ENCODE results near the gene ACKR3. TPM values are rescaled to one million over a fixed set of nuclear protein-coding genes. Genes with fewer than 3 reads are reported as not detected.

ACKR3 gene
- total RNA-seq, 2 experiments from 2014 or later = 1.2 to 2.4 TPM

GRCh38 chr2:236535024-236535423, 34.6 kb upstream of the ACKR3 start:
- Mint-ChIP-seq H3K4me1 (peaks cover 34% of the 10 kb centered on the region), H3K4me3 (no peak overlapping the region), H3K36me3 (ENCODE audit: low read depth) (peaks cover 3% of the 10 kb centered on the region), H3K27ac (no peak overlapping the region), H3K27me3 (no peaks in the 10 kb centered on the region), H3K9me3 (ENCODE audit: low read depth) (no peaks in the 10 kb centered on the region)
- DNase-seq (no peak), ATAC-seq (no peak)
- POLR2A ChIA-PET = no interaction called here
- intact Hi-C loops (cut with DNase I, micrococcal nuclease) = no loop called here
- CTCF ChIA-PET = interaction anchor here (3.7 to 3.9 kb wide), 2 partner anchors 22 to 34 kb away, joined by 13 to 20 read pairs; partner anchors contain the start of gene ACKR3

GRCh38 chr2:236536727-236537398, 32.8 kb upstream of the ACKR3 start:
- peak overlapping the region; percentile 96 for H3K27ac Mint-ChIP-seq
- ATAC-seq (peak; percentile 76), DNase-seq (peak; percentile 68)
- H3K36me3 Mint-ChIP-seq (ENCODE audit: low read depth) = peaks cover 12% of the 10 kb centered on the region
- ChIA-PET CTCF (interaction anchor here (0.7 to 3.9 kb wide), 5 partner anchors 11 to 183 kb away, joined by 3 to 20 read pairs (median 13); partner anchors contain the start of gene ACKR3), POLR2A (interaction anchor here (0.9 kb wide), 1 partner anchor 24 kb away, joined by 3 read pairs; no protein-coding TSS in a partner anchor)
- intact Hi-C loops (cut with DNase I, micrococcal nuclease) = loop anchor here in 1 of 2 experiments (2.0 kb wide), 1 partner anchor 24 kb away; no protein-coding TSS in a partner anchor
- H3K4me1 Mint-ChIP-seq = peaks cover 51% of the 10 kb centered on the region
- peak overlapping the region; percentile 86 for H3K4me3 Mint-ChIP-seq
- H3K9me3 Mint-ChIP-seq (ENCODE audit: low read depth) = no peaks in the 10 kb centered on the region
- H3K27me3 Mint-ChIP-seq = no peaks in the 10 kb centered on the region

- H3K27me3 Mint-ChIP-seq = no peaks in the 10 kb centered on the region
- POLR2A ChIA-PET = no interaction called here
- peak; percentile 36 for ATAC-seq
- H3K9me3 Mint-ChIP-seq (ENCODE audit: low read depth) = no peaks in the 10 kb centered on the region
- peak overlapping the region; percentile 96 for H3K27ac Mint-ChIP-seq
- H3K36me3 Mint-ChIP-seq (ENCODE audit: low read depth) = peaks cover 21% of the 10 kb centered on the region
- H3K4me3 Mint-ChIP-seq = peak overlapping the region; percentile 86
- peak; percentile 52 for DNase-seq
- CTCF ChIA-PET = interaction anchor here (0.6 to 3.9 kb wide), 7 partner anchors 11 to 62 kb away, joined by 3 to 20 read pairs (median 3); partner anchors contain the start of gene ACKR3
- intact Hi-C loops (cut with DNase I, micrococcal nuclease) = loop anchor here in 1 of 2 experiments (2.0 kb wide), 1 partner anchor 31 kb away; the partner anchor contains the start of gene ACKR3
- peaks cover 64% of the 10 kb centered on the region for H3K4me1 Mint-ChIP-seq
Measured at GRCh38 chr2:236538242-236538641, 31.4 kb upstream of the ACKR3 start.

DNA sequence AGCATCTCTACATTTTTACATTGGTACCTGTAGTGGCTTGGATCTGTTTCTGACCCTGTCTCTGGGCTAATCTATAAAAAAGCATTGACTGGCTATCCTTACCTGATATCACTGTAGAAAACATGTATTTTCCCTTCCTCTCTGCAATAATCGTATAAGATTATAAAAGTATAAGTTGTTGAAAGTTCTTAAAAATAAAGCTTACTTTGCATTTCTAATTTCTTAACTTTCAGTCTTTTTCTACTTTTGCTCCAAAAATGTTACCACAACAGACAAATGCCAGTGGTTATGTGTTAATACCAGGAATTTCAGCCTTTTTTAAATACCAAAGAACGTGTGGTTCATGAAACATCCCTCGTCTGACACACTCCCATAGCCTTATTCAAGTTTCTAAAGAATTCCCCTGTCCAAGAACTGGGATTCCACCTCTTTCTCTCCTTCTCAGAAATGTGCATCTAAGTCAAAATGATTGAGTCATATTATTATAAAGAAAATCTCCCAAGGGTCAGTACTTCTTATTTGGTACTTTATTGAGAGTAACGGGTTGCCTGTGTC, 28.5 kb upstream of the ACKR3 start:
- intact Hi-C loops (cut with DNase I, micrococcal nuclease) = no loop called here
- H3K4me1 Mint-ChIP-seq = peaks cover 78% of the 10 kb centered on the region
- peak overlapping the region; percentile 82 for H3K27ac Mint-ChIP-seq
- H3K36me3 Mint-ChIP-seq (ENCODE audit: low read depth) = peaks cover 21% of the 10 kb centered on the region
- peak overlapping the region; percentile 19 for H3K4me3 Mint-ChIP-seq
- no peaks in the 10 kb centered on the region for H3K27me3 Mint-ChIP-seq
- CTCF ChIA-PET = interaction anchor here (0.6 kb wide), 1 partner anchor 26 kb away, joined by 3 read pairs; no protein-coding TSS in a partner anchor
- POLR2A ChIA-PET = no interaction called here
- no peaks in the 10 kb centered on the region for H3K9me3 Mint-ChIP-seq (ENCODE audit: low read depth)
- ATAC-seq = no peak
- DNase-seq = no peak

DNA sequence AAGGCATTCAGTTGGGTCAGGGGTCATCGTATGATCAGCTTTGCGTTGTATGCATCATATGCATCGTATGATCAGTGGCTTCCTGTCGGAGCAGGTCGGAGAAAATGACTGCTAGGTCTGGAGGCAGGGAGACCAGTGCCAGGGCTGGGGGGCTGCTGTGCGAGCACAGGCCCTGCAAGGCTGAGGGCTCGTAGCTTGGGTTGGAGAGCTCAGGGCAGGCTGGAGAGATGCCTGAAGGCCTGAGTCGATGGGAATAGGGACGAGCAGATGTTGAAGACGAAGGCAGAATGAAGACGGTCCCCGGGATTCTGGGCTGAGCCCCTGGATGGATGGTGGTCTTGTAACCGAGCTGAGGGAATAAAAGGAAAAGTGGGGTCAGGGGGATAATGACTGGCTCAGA, 25.3 kb upstream of the ACKR3 start:
- ChIA-PET CTCF (no interaction called here), POLR2A (no interaction called here)
- Mint-ChIP-seq H3K27me3 (no peaks in the 10 kb centered on the region), H3K4me3 (no peak overlapping the region), H3K4me1 (peaks cover 89% of the 10 kb centered on the region), H3K9me3 (ENCODE audit: low read depth) (peaks cover 6% of the 10 kb centered on the region), H3K27ac (peak overlapping the region; percentile 11), H3K36me3 (ENCODE audit: low read depth) (peaks cover 26% of the 10 kb centered on the region)
- ATAC-seq = no peak
- DNase-seq = no peak
- intact Hi-C loops (cut with DNase I, micrococcal nuclease) = no loop called here

DNA sequence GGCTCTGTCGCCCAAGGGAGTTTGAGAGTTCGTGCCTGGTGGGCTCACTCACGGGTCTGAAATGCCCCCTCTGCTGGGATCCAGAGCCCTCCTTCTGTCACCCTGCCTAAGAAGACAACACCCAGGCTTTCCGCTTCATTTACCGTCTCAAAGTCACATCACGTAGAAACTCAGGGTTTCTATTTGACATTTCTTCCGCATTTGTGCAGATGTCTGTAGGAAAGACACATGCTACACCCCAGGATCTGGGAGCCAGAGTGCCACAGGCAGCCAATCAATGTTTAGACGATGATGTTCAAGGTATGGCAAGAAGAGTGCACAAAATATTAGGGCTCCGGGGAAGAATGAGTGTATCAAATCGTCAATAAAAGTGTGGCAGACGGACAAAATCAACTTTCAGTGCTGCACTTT, 24.4 kb upstream of the ACKR3 start:
- no peak for DNase-seq
- ATAC-seq = no peak
- Mint-ChIP-seq H3K4me1 (peaks cover 89% of the 10 kb centered on the region), H3K4me3 (no peak overlapping the region), H3K27me3 (no peaks in the 10 kb centered on the region), H3K36me3 (ENCODE audit: low read depth) (peaks cover 21% of the 10 kb centered on the region), H3K9me3 (ENCODE audit: low read depth) (peaks cover 6% of the 10 kb centered on the region), H3K27ac (peak overlapping the region; percentile 94)
- CTCF ChIA-PET = no interaction called here
- POLR2A ChIA-PET = no interaction called here
- intact Hi-C loops (cut with DNase I, micrococcal nuclease) = no loop called here

DNA sequence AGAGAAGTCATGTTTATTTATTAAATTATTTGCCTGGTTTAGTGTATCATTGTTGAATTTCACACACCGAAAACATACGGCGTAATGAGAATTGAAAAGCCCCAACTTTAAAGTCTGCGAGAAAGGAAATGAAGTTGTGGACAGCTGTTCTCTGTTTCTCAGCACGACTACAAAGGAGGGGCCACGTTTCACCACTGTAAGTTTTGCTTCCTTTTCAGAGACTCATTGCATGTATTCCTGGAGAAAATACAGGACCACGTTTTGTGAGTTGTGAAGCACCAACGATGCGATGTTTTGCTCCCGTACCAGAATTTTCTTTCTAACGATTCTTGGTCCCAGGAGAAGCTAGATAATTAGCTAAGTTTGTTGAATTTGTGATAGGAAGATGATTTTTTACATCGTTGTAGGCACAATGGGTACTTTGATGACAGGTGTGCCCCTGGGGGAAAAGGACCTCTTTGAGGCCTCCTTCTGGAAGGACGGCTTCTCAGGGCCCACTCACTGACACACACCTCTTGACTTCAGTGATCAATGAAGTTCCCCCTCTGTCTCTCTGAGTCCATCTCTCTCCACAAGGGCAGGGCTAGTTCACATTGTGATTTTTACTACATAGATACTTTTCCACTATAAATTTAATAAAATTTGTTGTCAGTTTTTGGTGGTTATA, 23.7 kb upstream of the ACKR3 start:
- H3K9me3 Mint-ChIP-seq (ENCODE audit: low read depth) = peaks cover 6% of the 10 kb centered on the region
- H3K4me3 Mint-ChIP-seq = peak overlapping the region; percentile 45
- DNase-seq (peak; percentile 52), ATAC-seq (peak; percentile 45)
- no peaks in the 10 kb centered on the region for H3K27me3 Mint-ChIP-seq
- intact Hi-C loops (cut with DNase I, micrococcal nuclease) = no loop called here
- H3K27ac Mint-ChIP-seq = peak overlapping the region; percentile 94
- H3K36me3 Mint-ChIP-seq (ENCODE audit: low read depth) = peaks cover 18% of the 10 kb centered on the region
- POLR2A ChIA-PET = no interaction called here
- CTCF ChIA-PET = no interaction called here
- peaks cover 90% of the 10 kb centered on the region for H3K4me1 Mint-ChIP-seq

GRCh38 chr2:236546561-236547002, 23.0 kb upstream of the ACKR3 start:
- Mint-ChIP-seq H3K36me3 (ENCODE audit: low read depth) (peaks cover 17% of the 10 kb centered on the region), H3K9me3 (ENCODE audit: low read depth) (peaks cover 6% of the 10 kb centered on the region), H3K27me3 (no peaks in the 10 kb centered on the region), H3K4me3 (peak overlapping the region; percentile 45), H3K27ac (peak overlapping the region; percentile 94), H3K4me1 (peaks cover 89% of the 10 kb centered on the region)
- DNase-seq = peak; percentile 57
- peak; percentile 74 for ATAC-seq
- ChIA-PET POLR2A (no interaction called here), CTCF (interaction anchor here (2.5 kb wide), 1 partner anchor 10 kb away, joined by 15 read pairs; no protein-coding TSS in a partner anchor)
- intact Hi-C loops (cut with DNase I, micrococcal nuclease) = no loop called here

GRCh38 chr2:236547725-236548124, 21.9 kb upstream of the ACKR3 start:
- DNase-seq (no peak), ATAC-seq (no peak)
- POLR2A ChIA-PET = no interaction called here
- Mint-ChIP-seq H3K4me3 (no peak overlapping the region), H3K4me1 (peaks cover 90% of the 10 kb centered on the region), H3K36me3 (ENCODE audit: low read depth) (peaks cover 7% of the 10 kb centered on the region), H3K27me3 (no peaks in the 10 kb centered on the region), H3K27ac (peak overlapping the region; percentile 78), H3K9me3 (ENCODE audit: low read depth) (peaks cover 6% of the 10 kb centered on the region)
- intact Hi-C loops (cut with DNase I, micrococcal nuclease) = no loop called here
- CTCF ChIA-PET = interaction anchor here (0.6 to 2.5 kb wide), 4 partner anchors 11 to 636 kb away, joined by 5 to 15 read pairs (median 5); partner anchors contain the start of gene ACKR3

- peaks cover 4% of the 10 kb centered on the region for H3K36me3 Mint-ChIP-seq (ENCODE audit: low read depth)
- CTCF ChIA-PET = interaction anchor here (0.9 to 2.5 kb wide), 4 partner anchors 11 to 36 kb away, joined by 3 to 15 read pairs (median 6); no protein-coding TSS in a partner anchor
- no peak overlapping the region for H3K4me3 Mint-ChIP-seq
Measured at GRCh38 chr2:236548179-236548921, 21.3 kb upstream of the ACKR3 start.

GRCh38 chr2:236549165-236549564, 20.5 kb upstream of the ACKR3 start:
- Mint-ChIP-seq H3K36me3 (ENCODE audit: low read depth) (peaks cover 10% of the 10 kb centered on the region), H3K4me1 (peaks cover 98% of the 10 kb centered on the region), H3K27ac (peak overlapping the region; percentile 44), H3K4me3 (no peak overlapping the region), H3K9me3 (ENCODE audit: low read depth) (peaks cover 11% of the 10 kb centered on the region), H3K27me3 (no peaks in the 10 kb centered on the region)
- ChIA-PET CTCF (interaction anchor here (0.9 to 2.5 kb wide), 6 partner anchors 10 to 36 kb away, joined by 3 to 15 read pairs (median 4); partner anchors contain the start of gene ACKR3), POLR2A (no interaction called here)
- intact Hi-C loops (cut with DNase I, micrococcal nuclease) = no loop called here
- DNase-seq (no peak), ATAC-seq (no peak)

More at GRCh38 chr2:236548179-236548921, 21.3 kb upstream of the ACKR3 start:
- peak overlapping the region; percentile 78 for H3K27ac Mint-ChIP-seq
- peaks cover 90% of the 10 kb centered on the region for H3K4me1 Mint-ChIP-seq
- DNase-seq (no peak), ATAC-seq (no peak)
- POLR2A ChIA-PET = no interaction called here
- H3K27me3 Mint-ChIP-seq = no peaks in the 10 kb centered on the region
- H3K9me3 Mint-ChIP-seq (ENCODE audit: low read depth) = peaks cover 6% of the 10 kb centered on the region
- intact Hi-C loops (cut with DNase I, micrococcal nuclease) = no loop called here
